Suppressor macrophage treated with lipopolysaccharide for 4 hours (primary cell): Measurements from ENCODE around the gene AQP1.

Experiments used
- DNase-seq: peaks from one replicate; pipeline ENCODE4 v3.0.0-alpha.2; 2020

The AQP1 gene

GRCh38 chr7:30922596-30922995, 10.9 kb downstream of the AQP1 start:
- no peak for DNase-seq

- DNase-seq, result no peak
Measured at GRCh38 chr7:30923009-30923773, 11.5 kb downstream of the AQP1 start.

GRCh38 chr7:30923774-30924413, 12.2 kb downstream of the AQP1 start:
- DNase-seq, result no peak

- no peak for DNase-seq
Measured at GRCh38 chr7:30924624-30925023, 13.0 kb downstream of the AQP1 start.

GRCh38 chr7:30925117-30925516, 13.5 kb downstream of the AQP1 start:
- DNase-seq, result no peak

- DNase-seq, result no peak
Measured at GRCh38 chr7:30925913-30926312, 14.3 kb downstream of the AQP1 start.

- DNase-seq, result no peak
Measured at GRCh38 chr7:30926313-30926712, 14.7 kb downstream of the AQP1 start.

- DNase-seq, result no peak
Measured at GRCh38 chr7:30927040-30927439, 15.4 kb downstream of the AQP1 start.

GRCh38 chr7:30927559-30927958, 15.9 kb downstream of the AQP1 start:
- DNase-seq, result no peak

- no peak for DNase-seq
Measured at GRCh38 chr7:30928254-30928872, 16.7 kb downstream of the AQP1 start.

GRCh38 chr7:30929686-30930085, 18.0 kb downstream of the AQP1 start:
- no peak for DNase-seq

- no peak for DNase-seq
Measured at GRCh38 chr7:30930621-30931020, 19.0 kb downstream of the AQP1 start.

- no peak for DNase-seq
Measured at GRCh38 chr7:30931161-30931928, 19.7 kb downstream of the AQP1 start.

- no peak for DNase-seq
Measured at GRCh38 chr7:30931929-30932540, 20.4 kb downstream of the AQP1 start.

GRCh38 chr7:30932562-30932961, 20.9 kb downstream of the AQP1 start:
- DNase-seq, result no peak

- DNase-seq, result no peak
Measured at GRCh38 chr7:30933124-30933974, 21.7 kb downstream of the AQP1 start.

- DNase-seq, result no peak
Measured at GRCh38 chr7:30934225-30934624, 22.6 kb downstream of the AQP1 start.

GRCh38 chr7:30934732-30935568, 23.3 kb downstream of the AQP1 start:
- DNase-seq, result no peak

GRCh38 chr7:30935569-30935877, 23.9 kb downstream of the AQP1 start:
- DNase-seq, result no peak

GRCh38 chr7:30936650-30937245, 25.1 kb downstream of the AQP1 start:
- DNase-seq, result no peak

- no peak for DNase-seq
Measured at GRCh38 chr7:30937416-30937815, 25.8 kb downstream of the AQP1 start.
